ENCODE results near the gene VSIG10.
"Not testable (repeated sequence)": the region's sequence is repeated elsewhere in the genome, so short reads cannot be mapped to it uniquely, and the experiment has no call there.

The VSIG10 gene

GRCh38 chr12:118032188-118032587, 71.6 kb downstream of the VSIG10 start:
- no peak for DNase-seq

DNA sequence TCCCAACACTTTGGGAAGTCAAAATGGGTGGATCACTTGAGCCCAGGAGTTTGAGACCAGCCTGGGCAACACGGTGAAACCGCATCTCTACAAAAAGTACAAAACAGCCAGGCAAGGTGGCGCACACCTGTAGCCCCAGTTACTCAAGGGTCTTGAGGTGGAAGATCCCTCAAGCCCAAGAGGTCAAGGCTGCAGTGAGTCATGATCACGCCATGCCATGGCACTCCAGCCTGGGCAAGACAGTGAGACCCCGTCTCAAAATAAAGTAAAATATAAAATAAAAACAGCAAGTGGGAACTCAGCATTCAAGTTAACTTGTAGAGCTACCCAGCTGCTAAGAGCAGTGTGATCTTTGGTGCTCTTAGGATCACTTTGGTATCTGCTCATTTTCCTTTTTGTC, 74.6 kb downstream of the VSIG10 start:
- DNase-seq: no peak

GRCh38 chr12:118025168-118025567, 78.6 kb downstream of the VSIG10 start:
- no peak for DNase-seq

DNA sequence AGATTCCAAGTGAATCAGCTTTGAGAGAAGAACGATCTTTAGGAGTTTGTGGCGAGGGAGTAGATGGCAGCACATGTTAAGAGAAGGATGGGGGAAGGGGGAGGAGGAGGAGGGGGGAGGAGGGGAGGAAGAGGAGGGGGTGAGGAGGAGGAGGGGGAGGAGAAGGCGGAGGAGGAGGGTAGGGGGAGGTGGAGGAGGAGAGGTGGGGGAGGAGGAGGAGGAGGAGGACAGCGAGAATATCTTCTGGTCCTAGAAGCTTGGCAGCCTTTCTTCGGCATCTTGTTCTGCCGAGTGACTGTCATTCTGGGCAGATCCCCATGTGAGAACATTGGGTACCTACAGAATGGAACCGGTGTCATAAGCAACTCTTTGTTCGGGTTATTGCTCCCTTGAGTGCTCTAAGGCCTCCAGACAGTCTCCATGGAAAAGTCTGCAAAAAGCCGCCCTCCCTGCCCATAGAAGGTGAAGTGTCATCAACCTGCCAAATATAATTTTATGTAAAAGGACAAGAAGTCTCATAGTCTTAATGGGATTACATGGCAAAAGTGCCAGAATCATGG, 80.4 kb downstream of the VSIG10 start:
- DNase-seq: no peak

- DNase-seq: no peak
These were observed 81.1 kb downstream of the VSIG10 start for GRCh38 chr12:118022728-118023109.

DNA sequence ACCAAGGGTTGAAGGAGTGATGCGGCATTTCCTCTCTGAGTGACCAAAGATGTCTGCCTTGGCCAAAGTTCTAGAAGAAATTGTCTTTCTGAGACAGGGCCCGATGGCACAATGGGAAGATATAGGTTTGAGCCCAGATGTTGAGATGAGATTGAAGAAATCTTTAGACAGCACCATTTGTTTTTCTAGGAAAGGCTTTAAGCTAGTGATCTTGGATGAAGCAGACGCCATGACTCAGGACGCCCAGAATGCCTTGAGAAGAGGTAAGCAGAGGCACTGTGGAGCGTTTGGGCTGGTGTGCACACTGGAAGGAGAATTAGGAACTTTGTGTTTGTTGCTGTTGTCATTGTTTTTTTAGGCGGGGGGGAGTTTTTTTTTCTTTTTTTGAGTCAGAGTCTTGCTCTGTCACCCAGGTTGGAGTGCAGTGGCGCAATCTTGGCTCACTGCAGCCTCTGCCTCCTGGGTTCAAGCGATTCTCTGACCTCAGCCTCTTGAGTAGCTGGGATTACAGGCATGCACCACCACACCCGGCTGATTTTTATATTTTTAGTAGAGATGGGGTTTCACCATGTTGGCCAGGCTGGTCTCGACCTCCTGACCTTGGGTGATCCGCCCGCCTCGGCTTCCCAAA, 81.6 kb downstream of the VSIG10 start:
- DNase-seq: not testable (repeated sequence)

GRCh38 chr12:118020036-118020435, 83.8 kb downstream of the VSIG10 start:
- DNase-seq: no peak

DNA sequence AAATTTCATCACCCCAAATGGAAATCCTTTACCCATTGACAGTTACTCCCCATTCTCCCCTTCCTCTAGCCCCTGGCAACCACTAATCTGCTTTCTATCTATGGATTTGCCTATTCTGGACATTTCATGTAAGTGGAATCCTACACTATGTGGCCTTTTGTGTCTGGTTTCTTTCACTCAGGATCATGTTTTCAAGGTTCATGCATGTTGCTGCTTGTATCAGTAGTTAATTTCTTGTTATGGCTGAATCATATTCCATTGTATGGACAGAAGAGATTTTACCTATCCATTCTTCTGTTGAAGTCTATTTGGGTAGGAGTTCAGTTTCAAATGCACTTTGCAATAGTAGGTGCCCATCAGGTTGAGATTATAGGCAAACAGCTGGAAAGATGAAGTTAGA, 85.9 kb downstream of the VSIG10 start:
- DNase-seq: no peak

GRCh38 chr12:118016424-118017264, 87.2 kb downstream of the VSIG10 start, which contains the start of gene RFC5:
RFC5 (plus strand) TSS chr12:118016703; CDS start chr12:118016828, 125 bp downstream.
- DNase-seq: peak; percentile 97

GRCh38 chr12:118015944-118016343, 87.9 kb downstream of the VSIG10 start:
- DNase-seq: no peak

GRCh38 chr12:118015306-118015705, 88.5 kb downstream of the VSIG10 start:
- DNase-seq: no peak
